Transverse colon (tissue), 4 donors: ENCODE data around the gene SIPA1L3. TPM values are rescaled to one million over a fixed set of nuclear protein-coding genes. Genes with fewer than 3 reads are reported as not detected.
A peak's percentile ranks its signal among the peaks of the same experiment; 100 is the strongest.

ENCODE experiments used
- DNase-seq: peaks from one replicate; pipeline ENCODE4 v3.0.0-alpha.2; 2019
- H3K27ac ChIP-seq, 4 donors: fragments of 200-600 bp; sonication (generic); 2 replicates each; pipeline ENCODE4 v1.5.1; 2016 to 2018; ENCODE audit warnings: inconsistent platforms in 4 of 4
- H3K27me3 ChIP-seq: fragments of 200-600 bp; sonication (generic); 2 replicates; pipeline ENCODE4 v1.5.1; 2017; ENCODE audit warnings: inconsistent platforms
- H3K36me3 ChIP-seq, 4 donors: fragments of 200-600 bp; sonication (generic); 2 replicates each; pipeline ENCODE4 v1.5.1; 2017 to 2019; ENCODE audit warnings: inconsistent platforms in 4 of 4
- H3K4me1 ChIP-seq, 4 donors: fragments of 200-600 bp; sonication (generic); 2 replicates each; pipeline ENCODE4 v1.5.1; 2017 to 2020; ENCODE audit warnings: inconsistent platforms in 4 of 4
- H3K4me3 ChIP-seq, 4 donors: fragments of 200-600 bp; sonication (generic); 1 replicate in 1 of 4; 2 replicates in 3 of 4; pipeline versions ENCODE4 v1.5.1 to v1.6.1; 2017 to 2019; ENCODE audit warnings: inconsistent platforms in 4 of 4
- H3K9me3 ChIP-seq, 2 donors: fragments of 200-600 bp; sonication (generic); 2 replicates each; pipeline ENCODE4 v1.5.1; 2017 to 2019; ENCODE audit warnings: inconsistent platforms in 2 of 2
- EP300 ChIP-seq: sonication (generic); formaldehyde crosslinking; IDR thresholded peaks from one replicate; pipeline ENCODE4 v1.6.1; 2017; ENCODE audit warnings: antibody characterized with exemption, low read depth
- POLR2A ChIP-seq: fragments of 450-650 bp; IDR thresholded peaks from one replicate; pipeline ENCODE4 v1.6.1; 2016; ENCODE audit warnings: antibody characterized with exemption, mild to moderate bottlenecking, moderate library complexity
- POLR2AphosphoS5 ChIP-seq, 3 donors: sonication (generic); formaldehyde crosslinking; IDR thresholded peaks; one replicate each; pipeline ENCODE4 v1.6.1; 2016; ENCODE audit warnings: antibody characterized with exemption in 3 of 3
- WGBS, 2 donors: methylation state at CpG; one replicate each; pipeline ENCODE4 v1.1.5; 2018; ENCODE audit warnings: low coverage in 1 of 2; 5-methylcytosine and 5-hydroxymethylcytosine counted together
- in situ Hi-C, 4 donors: fragments of 200-750 bp; cut with MboI; loops; one replicate each; pipeline versions ENCODE4 v1.15.0 to v1.15.1; 2017; ENCODE audit warnings: low sequenced_read_pairs in 3 of 4, low pct_ligation_motif_present in 1 of 4, low pct_unique_long_range_greater_than_20kb in 1 of 4
- intact Hi-C: fragments of 100-400 bp; cut with DNase I; formaldehyde crosslinking; loops from one replicate; pipeline ENCODE4 v1.15.1; 2023; ENCODE audit warnings: low total_unique reads
- total RNA-seq, 4 donors: library from RNA; depleted of rRNA; stranded (reverse); fragments of >200 nt; gene quantifications; one replicate each; pipeline ENCODE4 v1.1.0, GENCODE V29; 2016
- TF ChIP-seq, protein P1 (sequence below), 5 experiments: fragments of 200-600 bp in 3 of 5; fragments of 450-650 bp in 2 of 5; sonication (generic) in 3 of 5; IDR thresholded peaks; 1 replicate in 2 of 5; 2 replicates in 3 of 5; pipeline ENCODE4 v1.5.1; 2016 to 2017; ENCODE audit warnings: antibody characterized with exemption in 5 of 5, inconsistent platforms in 3 of 5, mild to moderate bottlenecking in 2 of 5, moderate library complexity in 1 of 5

Gene SIPA1L3
- total RNA-seq, 4 donors from 2014 or later: 191 to 284 (median 231) TPM

DNA sequence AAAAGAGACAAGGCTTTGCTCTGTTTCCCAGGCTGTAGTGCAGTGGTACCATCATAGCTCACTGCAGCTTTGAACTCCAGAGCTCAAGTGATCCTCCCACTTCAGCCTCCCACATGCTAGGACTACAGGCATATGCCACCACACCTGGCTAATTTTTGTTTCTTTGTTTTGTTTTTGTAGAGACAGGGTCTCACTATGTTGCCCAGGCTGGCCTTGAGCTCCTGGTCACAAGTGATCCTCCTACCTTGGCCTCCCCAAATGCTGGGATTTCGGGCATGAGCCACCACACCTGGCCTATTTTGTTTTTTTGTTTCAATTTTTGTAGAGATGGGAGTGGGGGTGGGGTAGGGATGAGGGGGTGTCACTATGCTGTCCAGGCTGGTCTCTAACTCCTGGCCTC, 7.6 kb upstream of the SIPA1L3 start:
- H3K9me3 ChIP-seq: no peaks in the 10 kb centered on the region
- H3K27ac ChIP-seq: no peak overlapping the region
- H3K36me3 ChIP-seq: no peaks in the 10 kb centered on the region
- H3K4me1 ChIP-seq: no peaks in the 10 kb centered on the region
- in situ Hi-C loops (loop anchor here in 2 of 4 donors (25.0 kb wide), 4 partner anchors 188 to 438 kb away; partner anchors contain the start of genes CATSPERG (in 1 of the 2) and DPF1 (in 1 of the 2)), intact Hi-C loops (no loop called here)
- WGBS, 2 donors: 67% methylated on average over 1 of the region's 1 CpG; no CpG with 5 or more reads in 1 of the 2 donors
- no peaks in the 10 kb centered on the region for H3K27me3 ChIP-seq
- H3K4me3 ChIP-seq: no peak overlapping the region
- DNase-seq: no peak
- TF ChIP-seq POLR2A (no peak), POLR2AphosphoS5 (IDR thresholded peaks at IDR 0.05) (no peak), EP300 (no peak)
- TF ChIP-seq, protein P1, sequence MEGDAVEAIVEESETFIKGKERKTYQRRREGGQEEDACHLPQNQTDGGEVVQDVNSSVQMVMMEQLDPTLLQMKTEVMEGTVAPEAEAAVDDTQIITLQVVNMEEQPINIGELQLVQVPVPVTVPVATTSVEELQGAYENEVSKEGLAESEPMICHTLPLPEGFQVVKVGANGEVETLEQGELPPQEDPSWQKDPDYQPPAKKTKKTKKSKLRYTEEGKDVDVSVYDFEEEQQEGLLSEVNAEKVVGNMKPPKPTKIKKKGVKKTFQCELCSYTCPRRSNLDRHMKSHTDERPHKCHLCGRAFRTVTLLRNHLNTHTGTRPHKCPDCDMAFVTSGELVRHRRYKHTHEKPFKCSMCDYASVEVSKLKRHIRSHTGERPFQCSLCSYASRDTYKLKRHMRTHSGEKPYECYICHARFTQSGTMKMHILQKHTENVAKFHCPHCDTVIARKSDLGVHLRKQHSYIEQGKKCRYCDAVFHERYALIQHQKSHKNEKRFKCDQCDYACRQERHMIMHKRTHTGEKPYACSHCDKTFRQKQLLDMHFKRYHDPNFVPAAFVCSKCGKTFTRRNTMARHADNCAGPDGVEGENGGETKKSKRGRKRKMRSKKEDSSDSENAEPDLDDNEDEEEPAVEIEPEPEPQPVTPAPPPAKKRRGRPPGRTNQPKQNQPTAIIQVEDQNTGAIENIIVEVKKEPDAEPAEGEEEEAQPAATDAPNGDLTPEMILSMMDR (IDR thresholded peaks at IDR 0.05): no peak

DNA sequence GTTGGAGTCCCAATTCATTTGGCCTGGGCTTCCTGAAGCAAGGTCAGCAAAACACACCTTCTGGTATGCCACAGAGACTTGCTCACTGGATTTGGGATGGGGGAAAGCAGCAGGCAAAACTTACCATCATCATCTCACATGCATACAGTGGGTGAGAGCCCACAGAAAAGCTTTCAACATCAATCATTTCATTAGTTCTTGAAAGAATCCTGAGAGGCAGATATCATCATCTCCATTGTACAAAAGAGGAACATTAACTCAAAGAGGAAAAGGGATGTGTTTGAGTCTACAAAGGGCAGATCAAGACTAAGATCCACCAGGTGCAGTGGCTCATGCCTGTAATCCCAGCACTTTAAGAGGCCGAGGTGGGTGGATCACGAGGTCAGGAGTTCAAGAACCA, 7.0 kb upstream of the SIPA1L3 start:
- no peak for DNase-seq
- no peaks in the 10 kb centered on the region for H3K27me3 ChIP-seq
- 55% methylated on average over 2 of the region's 2 CpGs; no CpG with 5 or more reads in 1 of the 2 donors for WGBS, 2 donors
- no peaks in the 10 kb centered on the region for H3K4me1 ChIP-seq
- no peak for TF ChIP-seq POLR2AphosphoS5 (IDR thresholded peaks at IDR 0.05)
- no peak for TF ChIP-seq EP300
- no peak for TF ChIP-seq POLR2A
- TF ChIP-seq, protein P1 (IDR thresholded peaks at IDR 0.05): no peak
- intact Hi-C loops (no loop called here), in situ Hi-C loops (loop anchor here (10.0 to 25.0 kb wide), 5 partner anchors 187 to 437 kb away; partner anchors contain the start of genes CATSPERG (in 4 of the 4) and DPF1 (in 1 of the 4))
- no peaks in the 10 kb centered on the region for H3K36me3 ChIP-seq
- H3K4me3 ChIP-seq: no peak overlapping the region
- no peak overlapping the region for H3K27ac ChIP-seq
- H3K9me3 ChIP-seq: no peaks in the 10 kb centered on the region

DNA sequence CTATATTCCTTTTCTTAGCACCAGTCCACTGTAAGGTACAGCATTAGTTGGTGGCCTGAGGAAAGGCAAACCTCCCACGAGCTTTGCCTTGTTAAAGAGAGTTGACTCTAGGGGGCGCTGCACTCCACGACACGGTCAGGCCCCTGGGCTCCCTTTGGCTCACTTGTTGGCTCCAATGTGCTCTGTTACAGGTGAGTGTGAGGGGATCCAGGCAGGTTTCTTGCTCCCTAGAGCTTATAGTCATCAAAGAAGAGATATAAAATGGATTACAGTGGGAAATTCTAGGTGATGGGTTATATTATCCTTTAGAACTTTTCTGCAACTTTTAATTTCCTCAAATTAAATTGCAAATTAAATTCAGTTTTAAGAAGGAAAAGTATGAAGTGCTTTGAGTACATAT, 4.3 kb upstream of the SIPA1L3 start:
- WGBS, 2 donors: 0% methylated on average over 4 of the region's 4 CpGs; no CpG with 5 or more reads in 1 of the 2 donors
- in situ Hi-C loops: loop anchor here in 3 of 4 donors (10.0 to 25.0 kb wide), 3 partner anchors 185 to 435 kb away; partner anchors contain the start of gene CATSPERG (in 3 of the 3)
- intact Hi-C loops: no loop called here
- peak; percentile 89 for DNase-seq
- TF ChIP-seq, protein P1 (IDR thresholded peaks at IDR 0.05): peak; percentile 70 to 83 (median 81)
- TF ChIP-seq POLR2A: no peak
- H3K27ac ChIP-seq: no peak overlapping the region
- H3K9me3 ChIP-seq: no peaks in the 10 kb centered on the region
- peaks cover 0 to 8% (median 3%) of the 10 kb centered on the region in 4 donors for H3K4me1 ChIP-seq
- H3K27me3 ChIP-seq: no peaks in the 10 kb centered on the region
- no peak overlapping the region for H3K4me3 ChIP-seq
- H3K36me3 ChIP-seq: no peaks in the 10 kb centered on the region

DNA sequence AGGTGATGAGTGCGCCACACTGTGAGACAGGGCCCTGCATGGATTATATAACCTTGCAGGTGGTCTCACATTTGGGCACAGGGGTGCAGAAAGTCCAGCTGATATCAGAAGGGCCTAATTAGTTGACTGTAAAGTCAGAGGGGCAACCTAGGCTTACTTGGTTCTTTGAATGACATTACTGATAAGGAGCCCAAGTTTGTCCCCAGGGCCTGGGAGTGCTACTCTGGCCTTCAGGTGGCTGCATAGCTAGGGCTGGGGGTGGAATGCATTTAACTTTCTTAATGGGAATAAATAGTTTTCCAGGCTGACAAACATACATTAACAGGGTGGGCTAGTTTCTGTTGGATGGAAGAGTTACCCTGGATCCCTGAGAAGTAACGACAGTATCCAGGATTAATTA, 3.9 kb upstream of the SIPA1L3 start:
- WGBS, 2 donors: 86 to 93% methylated on average over 2 of the region's 2 CpGs
- DNase-seq: no peak
- TF ChIP-seq, protein P1 (IDR thresholded peaks at IDR 0.05): no peak
- no peak for TF ChIP-seq POLR2A
- TF ChIP-seq EP300: no peak
- no peak for TF ChIP-seq POLR2AphosphoS5 (IDR thresholded peaks at IDR 0.05)
- Histone ChIP-seq H3K36me3 (no peaks in the 10 kb centered on the region), H3K9me3 (no peaks in the 10 kb centered on the region), H3K27ac (no peak overlapping the region), H3K4me3 (no peak overlapping the region), H3K4me1 (peaks cover under 1 to 12% (median 8%) of the 10 kb centered on the region in 4 donors), H3K27me3 (no peaks in the 10 kb centered on the region)
- intact Hi-C loops (no loop called here), in situ Hi-C loops (loop anchor here in 3 of 4 donors (10.0 to 25.0 kb wide), 3 partner anchors 184 to 434 kb away; partner anchors contain the start of gene CATSPERG (in 3 of the 3))
